HEK293T (cell line): ENCODE results near the gene CSH2.

Source experiments
- CTCF ChIA-PET: fragments of 350-600 bp; formaldehyde crosslinking; extraction: SDS; loops from one replicate; lab custom pipeline; 2021; ENCODE audit warnings: antibody characterized with exemption, inconsistent platforms; lab: Yijun Ruan, JAX
- POLR2A ChIA-PET: fragments of 350-600 bp; formaldehyde crosslinking; extraction: SDS; loops from one replicate; lab custom pipeline; 2020; ENCODE audit warnings: antibody characterized with exemption, inconsistent platforms; lab: Yijun Ruan, JAX
- DNase-seq: peaks from one replicate; pipeline ENCODE4 v3.0.0; 2012; ENCODE audit warnings: mixed read lengths; ENCODE audit errors: extremely low spot score
- ARNT ChIP-seq: fragments of 450-650 bp; IDR thresholded peaks from 2 replicates; pipeline ENCODE4 v1.6.1; 2017; ENCODE audit warnings: mild to moderate bottlenecking
- BHLHE40 ChIP-seq: fragments of 450-650 bp; IDR thresholded peaks from 2 replicates; pipeline ENCODE4 v1.6.1; 2016; ENCODE audit warnings: mild to moderate bottlenecking, moderate library complexity, borderline replicate concordance
- CTBP1 ChIP-seq: fragments of 450-650 bp; IDR thresholded peaks from 2 replicates; pipeline ENCODE4 v1.6.1; 2016; ENCODE audit warnings: borderline replicate concordance
- ELF4 ChIP-seq: fragments of 450-650 bp; IDR thresholded peaks from 2 replicates; pipeline ENCODE4 v1.6.1; 2017; ENCODE audit warnings: antibody characterized with exemption
- FOXA1 ChIP-seq: fragments of 450-650 bp; IDR thresholded peaks from 2 replicates; pipeline ENCODE4 v1.6.1; 2016; ENCODE audit warnings: mild to moderate bottlenecking
- FOXK2 ChIP-seq: fragments of 450-650 bp; IDR thresholded peaks from 2 replicates; pipeline ENCODE4 v1.6.1; 2016; ENCODE audit warnings: mild to moderate bottlenecking
- FOXM1 ChIP-seq: fragments of 450-650 bp; IDR thresholded peaks from 2 replicates; pipeline ENCODE4 v1.6.1; 2017; ENCODE audit warnings: mild to moderate bottlenecking, borderline replicate concordance
- HDGF ChIP-seq: fragments of 450-650 bp; IDR thresholded peaks from 2 replicates; pipeline ENCODE4 v1.6.1; 2017; ENCODE audit warnings: antibody characterized with exemption, borderline replicate concordance
- L3MBTL2 ChIP-seq: fragments of 450-650 bp; conservative IDR thresholded peaks from 2 replicates; pipeline ENCODE4 v1.6.1; 2016; ENCODE audit warnings: mild to moderate bottlenecking
- LEF1 ChIP-seq: fragments of 450-650 bp; IDR thresholded peaks from 2 replicates; pipeline ENCODE4 v1.6.1; 2017; ENCODE audit warnings: mild to moderate bottlenecking, borderline replicate concordance
- NFRKB ChIP-seq: fragments of 450-650 bp; IDR thresholded peaks from 2 replicates; pipeline ENCODE4 v1.6.1; 2016; ENCODE audit warnings: mild to moderate bottlenecking, moderate library complexity
- SP1 ChIP-seq: fragments of 450-650 bp; IDR thresholded peaks from 2 replicates; pipeline ENCODE4 v1.6.1; 2017
- SUZ12 ChIP-seq: fragments of 450-650 bp; IDR thresholded peaks from 2 replicates; pipeline ENCODE4 v1.6.1; 2016; ENCODE audit warnings: mild to moderate bottlenecking
- TARDBP ChIP-seq: fragments of 450-650 bp; IDR thresholded peaks from 2 replicates; pipeline ENCODE4 v1.6.1; 2016
- ZNF384 ChIP-seq: fragments of 450-650 bp; IDR thresholded peaks from 2 replicates; pipeline ENCODE4 v1.6.1; 2016
- TF ChIP-seq, protein P1 (sequence below): fragments of 450-650 bp; IDR thresholded peaks from 2 replicates; pipeline ENCODE4 v1.6.1; 2016

Gene CSH2

GRCh38 chr17:63833026-63833740 is 40.3 kb downstream of the CSH2 start:
- TF ChIP-seq HDGF (no peak), FOXK2 (no peak), ARNT (no peak), BHLHE40 (no peak), FOXA1 (no peak), ZNF384 (no peak), NFRKB (no peak), L3MBTL2 (no peak), LEF1 (no peak), SP1 (no peak), FOXM1 (no peak), TARDBP (no peak), CTBP1 (no peak), ELF4 (no peak), SUZ12 (no peak)
- TF ChIP-seq, protein P1, sequence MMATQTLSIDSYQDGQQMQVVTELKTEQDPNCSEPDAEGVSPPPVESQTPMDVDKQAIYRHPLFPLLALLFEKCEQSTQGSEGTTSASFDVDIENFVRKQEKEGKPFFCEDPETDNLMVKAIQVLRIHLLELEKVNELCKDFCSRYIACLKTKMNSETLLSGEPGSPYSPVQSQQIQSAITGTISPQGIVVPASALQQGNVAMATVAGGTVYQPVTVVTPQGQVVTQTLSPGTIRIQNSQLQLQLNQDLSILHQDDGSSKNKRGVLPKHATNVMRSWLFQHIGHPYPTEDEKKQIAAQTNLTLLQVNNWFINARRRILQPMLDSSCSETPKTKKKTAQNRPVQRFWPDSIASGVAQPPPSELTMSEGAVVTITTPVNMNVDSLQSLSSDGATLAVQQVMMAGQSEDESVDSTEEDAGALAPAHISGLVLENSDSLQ = no peak
- ChIA-PET POLR2A (interaction anchor here (1.2 to 3.8 kb wide), 4 partner anchors 8 to 60 kb away, joined by 4 to 27 read pairs (median 6); partner anchors contain the start of genes CCDC47, DDX42 and SMARCD2), CTCF (interaction anchor here (0.7 kb wide), 1 partner anchor 11 kb away, joined by 3 read pairs; no protein-coding TSS in a partner anchor)
- no peak for DNase-seq

DNA sequence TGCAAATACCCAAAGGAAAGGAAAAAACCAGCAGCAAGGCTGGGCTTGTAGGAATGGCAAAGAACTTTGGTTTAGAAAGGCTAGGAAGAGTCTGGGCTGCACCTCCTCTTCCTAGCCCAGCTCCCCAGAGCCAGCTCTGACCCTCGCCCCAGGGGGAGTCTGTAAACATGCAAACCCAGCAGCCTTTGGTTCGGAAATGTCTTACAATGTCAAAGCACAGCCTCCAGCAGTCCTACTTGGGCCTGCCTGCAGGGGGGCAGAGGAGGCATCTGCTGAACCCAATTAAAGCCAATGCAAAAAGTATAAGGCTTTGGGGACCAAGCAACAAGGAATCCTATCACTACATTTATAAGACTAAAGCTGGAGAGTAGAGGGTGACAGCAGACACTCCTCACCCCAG is 41.0 kb downstream of the CSH2 start:
- TF ChIP-seq HDGF (no peak), ARNT (no peak), L3MBTL2 (no peak), TARDBP (no peak), NFRKB (no peak)
- ChIA-PET POLR2A (interaction anchor here (1.2 to 3.8 kb wide), 3 partner anchors 9 to 13 kb away, joined by 4 to 27 read pairs (median 5); partner anchors contain the start of gene SMARCD2), CTCF (interaction anchor here (0.7 kb wide), 1 partner anchor 12 kb away, joined by 3 read pairs; no protein-coding TSS in a partner anchor)
- no peak for DNase-seq

GRCh38 chr17:63832014-63832413 is 41.5 kb downstream of the CSH2 start:
- TF ChIP-seq LEF1 = no peak
- TF ChIP-seq FOXM1 = no peak
- no peak for TF ChIP-seq FOXA1
- TF ChIP-seq SUZ12 = no peak
- TF ChIP-seq BHLHE40 = no peak
- TF ChIP-seq NFRKB = no peak
- no peak for TF ChIP-seq CTBP1
- no peak for TF ChIP-seq ZNF384
- TF ChIP-seq, protein P1 = no peak
- no peak for TF ChIP-seq ELF4
- TF ChIP-seq HDGF = no peak
- TF ChIP-seq FOXK2 = no peak
- TF ChIP-seq TARDBP = no peak
- TF ChIP-seq SP1 = no peak
- TF ChIP-seq ARNT = no peak
- TF ChIP-seq L3MBTL2 = no peak
- POLR2A ChIA-PET = interaction anchor here (3.8 kb wide), 1 partner anchor 10 kb away, joined by 27 read pairs; the partner anchor contains the start of gene SMARCD2
- CTCF ChIA-PET = no interaction called here
- DNase-seq = no peak

GRCh38 chr17:63831505-63831904 is 42.0 kb downstream of the CSH2 start:
- TF ChIP-seq CTBP1 (no peak), SUZ12 (no peak), L3MBTL2 (no peak), TARDBP (no peak), LEF1 (no peak), ZNF384 (no peak), HDGF (no peak), NFRKB (no peak), FOXA1 (no peak)
- ChIA-PET CTCF (no interaction called here), POLR2A (interaction anchor here (3.8 kb wide), 1 partner anchor 10 kb away, joined by 27 read pairs; the partner anchor contains the start of gene SMARCD2)
- DNase-seq = no peak

- DNase-seq = no peak
- CTCF ChIA-PET = interaction anchor here (0.7 kb wide), 1 partner anchor 11 kb away, joined by 3 read pairs; no protein-coding TSS in a partner anchor
- POLR2A ChIA-PET = interaction anchor here (1.7 to 3.8 kb wide), 2 partner anchors 10 to 11 kb away, joined by 5 to 27 read pairs; partner anchors contain the start of gene SMARCD2
- TF ChIP-seq FOXK2 (no peak), FOXA1 (no peak)
Observed at GRCh38 chr17:63830904-63831491, 42.5 kb downstream of the CSH2 start.

- no peak for DNase-seq
- ChIA-PET CTCF (interaction anchor here (0.7 kb wide), 1 partner anchor 11 kb away, joined by 3 read pairs; no protein-coding TSS in a partner anchor), POLR2A (interaction anchor here (1.7 to 6.2 kb wide), 3 partner anchors 9 to 56 kb away, joined by 5 to 52 read pairs (median 27); partner anchors contain the start of genes CCDC47, DDX42 and SMARCD2)
- no peak for TF ChIP-seq SUZ12
- no peak for TF ChIP-seq CTBP1
- no peak for TF ChIP-seq ARNT
- TF ChIP-seq ELF4 = no peak
- TF ChIP-seq FOXA1 = no peak
- TF ChIP-seq HDGF = no peak
- TF ChIP-seq SP1 = no peak
- no peak for TF ChIP-seq NFRKB
- no peak for TF ChIP-seq FOXM1
Observed at GRCh38 chr17:63830278-63830677, 43.2 kb downstream of the CSH2 start.
